Measurements from ENCODE around the gene RHBDD1. TPM values are rescaled to one million over a fixed set of nuclear protein-coding genes. Genes with fewer than 3 reads are reported as not detected.

RHBDD1 gene
- total RNA-seq, 3 donors from 2014 or later (not counting 1 experiment from before 2014, with no cell fraction given), result 33.7 to 49.7 (median 47.7) TPM

GRCh38 chr2:226981791-226982326 is 146.0 kb downstream of the RHBDD1 start:
- TF ChIP-seq CTCF (IDR thresholded peaks at IDR 0.05), result no peak
- Histone ChIP-seq H3K4me3 (ENCODE audit: low read length) (no peak overlapping the region), H3K27ac (ENCODE audit: low read length) (no peak overlapping the region), H3K27me3 (ENCODE audit: control insufficient read depth, insufficient read depth, low read length) (no peaks in the 10 kb centered on the region), H3K4me1 (ENCODE audit: control insufficient read depth, insufficient read depth, low read length) (no peaks in the 10 kb centered on the region), H3K9me3 (ENCODE audit: control insufficient read depth, insufficient read depth, low read length) (no peaks in the 10 kb centered on the region), H3K36me3 (ENCODE audit: control insufficient read depth, insufficient read depth, low read length) (no peaks in the 10 kb centered on the region)
- Mint-ChIP-seq H3K36me3 (no peaks in the 10 kb centered on the region), H3K4me3 (no peak overlapping the region), H3K27me3 (ENCODE audit: low read depth in 2 of 2) (no peaks in the 10 kb centered on the region), H3K4me1 (peaks cover 5 to 11% of the 10 kb centered on the region in 2 donors), H3K27ac (peak overlapping the region in 1 of 2 donors; percentile 39), H3K9me3 (no peaks in the 10 kb centered on the region)
- DNase-seq (no peak), ATAC-seq (no peak)
- WGBS (ENCODE audit: insufficient coverage), result 66% methylated on average over 2 of the region's 3 CpGs
- intact Hi-C loops (cut with micrococcal nuclease), result loop anchor here (10.0 kb wide), 1 partner anchor 1317 kb away; no protein-coding TSS in a partner anchor

- TF ChIP-seq CTCF (IDR thresholded peaks at IDR 0.05), result no peak
- Mint-ChIP-seq H3K4me1 (peaks cover 5 to 11% of the 10 kb centered on the region in 2 donors), H3K27me3 (ENCODE audit: low read depth in 2 of 2) (no peaks in the 10 kb centered on the region), H3K27ac (no peak overlapping the region), H3K9me3 (no peaks in the 10 kb centered on the region), H3K4me3 (no peak overlapping the region), H3K36me3 (no peaks in the 10 kb centered on the region)
- DNase-seq (no peak), ATAC-seq (no peak)
- WGBS (ENCODE audit: insufficient coverage), result 87% methylated on average over 11 of the region's 12 CpGs
- no peaks in the 10 kb centered on the region for H3K4me1 ChIP-seq (ENCODE audit: control insufficient read depth, insufficient read depth, low read length)
- H3K9me3 ChIP-seq (ENCODE audit: control insufficient read depth, insufficient read depth, low read length), result no peaks in the 10 kb centered on the region
- no peaks in the 10 kb centered on the region for H3K36me3 ChIP-seq (ENCODE audit: control insufficient read depth, insufficient read depth, low read length)
- intact Hi-C loops (cut with micrococcal nuclease), result loop anchor here (10.0 kb wide), 1 partner anchor 1319 kb away; no protein-coding TSS in a partner anchor
- H3K4me3 ChIP-seq (ENCODE audit: low read length), result no peak overlapping the region
- H3K27ac ChIP-seq (ENCODE audit: low read length), result no peak overlapping the region
- no peaks in the 10 kb centered on the region for H3K27me3 ChIP-seq (ENCODE audit: control insufficient read depth, insufficient read depth, low read length)
These were observed 148.3 kb downstream of the RHBDD1 start for GRCh38 chr2:226983895-226984749.

- ATAC-seq (no peak), DNase-seq (peak in 1 of 2 donors; percentile 61)
- 72% methylated on average over 7 of the region's 8 CpGs for WGBS (ENCODE audit: insufficient coverage)
- H3K27ac Mint-ChIP-seq, result no peak overlapping the region
- intact Hi-C loops (cut with micrococcal nuclease), result loop anchor here (10.0 kb wide), 1 partner anchor 1320 kb away; no protein-coding TSS in a partner anchor
- Histone ChIP-seq H3K4me1 (ENCODE audit: control insufficient read depth, insufficient read depth, low read length) (no peaks in the 10 kb centered on the region), H3K27me3 (ENCODE audit: control insufficient read depth, insufficient read depth, low read length) (no peaks in the 10 kb centered on the region), H3K36me3 (ENCODE audit: control insufficient read depth, insufficient read depth, low read length) (no peaks in the 10 kb centered on the region), H3K4me3 (ENCODE audit: low read length) (no peak overlapping the region), H3K27ac (ENCODE audit: low read length) (no peak overlapping the region), H3K9me3 (ENCODE audit: control insufficient read depth, insufficient read depth, low read length) (no peaks in the 10 kb centered on the region)
- H3K4me1 Mint-ChIP-seq, result peaks cover 5 to 11% of the 10 kb centered on the region in 2 donors
- no peaks in the 10 kb centered on the region for H3K27me3 Mint-ChIP-seq (ENCODE audit: low read depth in 2 of 2)
- no peaks in the 10 kb centered on the region for H3K9me3 Mint-ChIP-seq
- no peak overlapping the region for H3K4me3 Mint-ChIP-seq
- H3K36me3 Mint-ChIP-seq, result no peaks in the 10 kb centered on the region
- no peak for TF ChIP-seq CTCF (IDR thresholded peaks at IDR 0.05)
These were observed 149.1 kb downstream of the RHBDD1 start for GRCh38 chr2:226984750-226985582.

Measured in natural killer cell (primary cell).